Hindlimb muscle (tissue), 1 donor: ENCODE data around the gene DRC3. TPM values are rescaled to one million over a fixed set of nuclear protein-coding genes. Genes with fewer than 3 reads are reported as not detected.
A peak's percentile ranks its signal among the peaks of the same experiment; 100 is the strongest.
"Not testable (repeated sequence)": the region's sequence is repeated elsewhere in the genome, so short reads cannot be mapped to it uniquely, and the experiment has no call there.

Source experiments
- DNase-seq: peaks from one replicate; pipeline ENCODE4 v3.0.0-alpha.2; 2013
- polyA plus RNA-seq: library from polyadenylated mRNA; unstranded; fragments of 120-200 nt; gene quantifications from one replicate; pipeline ENCODE4 v1.2.1, GENCODE V29; 2013; ENCODE audit not compliant: insufficient read length

The DRC3 gene
- polyA plus RNA-seq, 1 donor: 8.3 TPM

DNA sequence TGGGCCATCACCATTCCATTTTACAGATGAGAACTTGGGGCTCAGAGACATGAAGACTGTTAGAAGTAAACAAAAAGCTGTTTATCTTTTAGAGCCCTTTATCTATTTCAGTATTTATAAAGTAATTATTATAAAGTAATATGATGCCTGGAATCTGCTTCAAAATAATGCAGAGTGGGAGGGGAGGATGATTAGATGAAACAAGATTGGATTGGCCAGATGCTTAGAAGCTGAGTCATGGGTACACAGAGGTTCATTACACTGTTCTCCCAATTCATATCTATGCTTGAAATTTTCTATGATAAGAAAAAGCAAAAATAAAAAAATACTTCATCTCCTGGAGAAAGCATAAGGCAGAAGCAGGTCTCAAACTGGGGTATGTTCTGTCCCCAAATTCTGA lies 29.8 kb upstream of the DRC3 start:
- no peak for DNase-seq

DNA sequence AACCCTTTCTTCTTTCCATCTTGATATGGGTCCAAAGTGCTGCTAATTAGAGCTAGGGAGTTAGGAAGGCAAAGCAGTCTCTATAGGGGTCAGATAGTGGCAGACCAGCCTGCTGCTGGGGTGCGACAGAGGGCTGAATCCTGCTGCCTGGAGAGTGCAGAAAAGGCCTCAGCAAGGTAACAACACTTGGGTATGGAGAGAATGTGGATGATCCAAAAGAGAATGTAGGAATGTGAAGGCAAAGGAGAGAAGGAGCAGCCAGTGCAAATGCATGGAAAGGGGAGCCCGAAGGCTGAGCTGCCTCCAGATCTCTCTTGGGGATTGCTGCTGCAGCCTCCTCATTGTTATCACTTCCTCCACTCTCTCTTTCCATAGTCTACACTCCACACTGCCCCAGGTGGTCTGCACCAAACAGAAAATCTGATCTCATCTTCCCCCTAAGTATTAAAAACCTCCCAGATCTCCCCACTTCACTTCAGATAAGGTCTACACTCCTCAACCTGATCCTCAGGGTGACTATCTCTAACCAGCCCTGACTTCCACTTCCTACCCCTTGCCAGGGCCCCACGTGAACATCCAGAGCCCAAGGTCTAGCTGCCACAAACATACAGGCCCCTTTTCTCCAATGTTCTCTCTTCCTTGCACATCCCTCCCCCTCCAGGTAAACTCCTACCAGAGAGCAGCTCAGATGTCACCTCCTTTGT lies 29.2 kb upstream of the DRC3 start:
- DNase-seq: no peak

DNA sequence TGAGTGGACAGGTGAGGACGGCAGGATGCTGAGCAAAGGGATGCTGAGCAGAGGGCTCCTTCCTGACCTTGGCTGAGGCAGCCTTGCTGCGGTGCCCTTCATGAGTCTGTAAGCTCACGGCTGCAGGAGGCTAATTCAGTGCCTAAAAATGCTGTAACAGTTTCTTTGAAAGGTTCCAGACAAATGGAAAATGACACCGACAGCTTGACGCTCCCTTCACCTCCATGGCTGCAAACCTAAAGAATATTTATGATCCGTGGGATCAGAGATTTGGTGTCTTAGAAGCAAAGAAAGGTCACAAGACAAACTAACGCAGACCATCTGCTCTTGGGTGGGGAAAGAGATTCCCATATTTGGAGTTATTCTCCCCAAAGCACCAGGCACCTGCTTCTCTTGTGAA lies 28.4 kb upstream of the DRC3 start:
- no peak for DNase-seq

DNA sequence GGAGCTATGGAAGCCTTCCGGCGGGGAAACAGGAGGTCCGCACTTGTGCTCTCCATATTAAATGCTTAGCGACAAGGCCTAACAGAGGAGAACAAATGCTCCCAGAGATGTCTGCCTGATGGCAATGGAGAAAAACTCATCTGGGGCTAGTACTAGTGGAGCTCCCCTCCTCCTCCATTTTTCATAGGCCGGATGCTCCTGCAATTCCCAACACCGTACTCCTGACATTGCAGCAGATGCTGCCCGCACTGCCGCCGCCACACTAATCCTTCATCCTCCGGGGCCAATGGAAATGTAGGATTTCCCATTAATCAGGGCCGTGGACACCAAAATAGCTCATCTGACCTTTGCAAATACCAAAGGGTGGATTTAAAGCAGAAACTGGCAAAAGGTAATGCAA lies 27.9 kb upstream of the DRC3 start:
- DNase-seq: no peak

DNA sequence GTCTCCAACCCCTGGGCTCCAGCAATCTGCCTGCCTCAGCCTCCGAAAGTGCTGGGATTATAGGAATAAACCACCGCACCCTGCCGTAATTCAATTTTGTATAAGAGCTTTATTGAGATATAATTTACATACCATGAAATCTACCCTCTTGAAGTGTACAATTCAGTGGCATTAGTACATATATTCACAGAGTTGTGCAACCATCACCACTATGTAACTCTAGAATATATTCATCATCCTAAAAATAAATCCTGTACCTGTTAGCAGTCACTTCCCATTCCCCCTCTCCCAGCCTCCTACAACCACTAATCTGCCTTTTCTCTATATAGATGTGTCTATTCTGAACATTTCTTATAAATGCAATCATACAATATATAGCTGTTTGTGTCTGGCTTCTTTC lies 26.6 kb upstream of the DRC3 start:
- DNase-seq: no peak

DNA sequence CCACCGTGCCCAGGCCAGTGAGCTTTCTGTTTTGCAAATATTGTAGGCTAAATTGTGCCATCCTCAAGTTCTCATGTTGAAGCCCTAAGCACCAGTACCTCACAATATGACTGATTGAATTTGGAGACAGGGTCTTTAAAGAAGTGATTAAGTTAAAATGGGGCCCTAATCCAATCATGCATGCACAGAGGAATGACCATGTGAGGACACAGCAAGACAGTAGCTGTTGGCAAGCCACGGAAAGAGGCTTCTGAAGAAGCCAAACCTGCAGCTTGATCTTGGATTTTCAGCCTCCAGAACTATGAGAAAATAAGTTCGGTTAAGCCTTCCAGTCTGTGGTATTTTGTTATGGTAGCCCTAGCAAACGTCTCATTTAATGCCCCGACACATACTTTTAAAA lies 25.4 kb upstream of the DRC3 start:
- no peak for DNase-seq

DNA sequence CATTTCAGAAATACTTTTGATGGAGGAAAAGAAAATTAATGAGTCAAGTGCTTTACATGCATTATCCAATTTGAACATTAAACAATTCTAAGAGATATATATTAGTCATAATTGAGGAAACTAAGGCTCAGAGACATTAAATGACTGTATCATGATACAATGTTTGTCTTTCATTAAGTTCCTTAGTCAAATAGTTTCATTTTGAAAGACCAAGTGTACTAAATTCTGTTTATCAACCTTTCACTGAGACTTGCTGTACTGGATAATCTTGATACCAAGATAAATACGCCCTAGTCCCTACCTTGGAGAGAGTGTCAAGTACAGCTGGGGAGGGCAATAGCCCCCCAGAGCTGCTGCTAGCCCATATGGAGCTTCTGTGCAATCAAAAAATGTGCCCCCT lies 24.7 kb upstream of the DRC3 start:
- DNase-seq: no peak

DNA sequence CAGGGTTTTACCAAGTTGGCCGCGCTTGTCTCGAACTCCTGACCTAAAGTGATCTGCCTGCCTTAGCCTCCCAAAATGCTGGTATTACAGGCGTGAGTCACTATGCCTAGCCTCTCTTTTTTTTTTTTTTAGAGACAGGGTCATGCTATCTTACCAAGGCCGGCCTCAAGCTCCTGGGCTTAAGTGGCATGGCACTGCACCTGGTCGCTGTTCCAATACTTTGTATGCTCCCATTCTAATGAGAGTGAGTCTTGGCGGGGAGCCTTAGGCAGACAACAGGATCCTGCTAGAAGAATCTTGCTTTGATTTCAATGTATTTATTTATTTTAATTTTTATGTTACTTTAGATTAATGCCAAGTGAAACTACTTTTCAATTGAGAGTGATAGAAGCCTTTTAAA lies 22.3 kb upstream of the DRC3 start:
- no peak for DNase-seq

DNA sequence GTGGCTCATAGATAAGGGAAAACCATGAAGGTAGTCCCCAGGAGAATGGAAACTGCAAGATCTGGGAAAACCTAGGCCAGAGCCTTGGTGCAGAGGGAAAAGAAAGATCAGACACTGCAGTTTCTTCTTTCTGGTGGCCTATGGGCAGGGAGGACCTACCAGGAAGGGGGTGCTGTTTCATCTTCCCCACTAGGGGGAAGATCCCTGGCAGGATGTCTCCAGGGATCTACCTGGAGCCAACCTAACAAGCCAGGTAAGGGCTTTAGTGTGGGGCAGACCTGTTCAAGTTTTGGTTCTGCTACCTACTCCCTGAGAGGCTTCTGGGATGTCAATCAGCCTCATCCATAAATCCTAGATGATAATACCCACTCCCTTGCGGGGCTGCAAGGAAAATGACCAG lies 21.9 kb upstream of the DRC3 start:
- no peak for DNase-seq

DNA sequence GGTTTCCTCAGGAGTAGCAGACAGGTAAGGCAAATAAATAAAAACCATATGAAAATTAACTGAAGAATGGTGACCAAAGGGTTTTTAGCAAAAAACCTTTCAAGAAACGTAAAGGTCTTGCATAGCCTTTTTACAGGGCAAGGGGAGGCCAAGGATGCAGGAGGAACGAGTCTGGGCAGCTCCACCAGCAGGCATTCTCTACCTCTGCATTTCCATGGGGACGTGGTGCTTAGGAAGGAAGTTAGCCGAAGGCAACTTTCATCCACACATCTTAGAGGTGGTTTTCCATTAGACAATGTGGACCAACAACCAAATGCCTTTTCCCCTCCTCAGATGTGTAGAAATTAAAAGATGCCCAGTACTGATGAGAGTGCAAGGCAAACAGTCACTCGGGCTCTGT lies 21.1 kb upstream of the DRC3 start:
- no peak for DNase-seq

DNA sequence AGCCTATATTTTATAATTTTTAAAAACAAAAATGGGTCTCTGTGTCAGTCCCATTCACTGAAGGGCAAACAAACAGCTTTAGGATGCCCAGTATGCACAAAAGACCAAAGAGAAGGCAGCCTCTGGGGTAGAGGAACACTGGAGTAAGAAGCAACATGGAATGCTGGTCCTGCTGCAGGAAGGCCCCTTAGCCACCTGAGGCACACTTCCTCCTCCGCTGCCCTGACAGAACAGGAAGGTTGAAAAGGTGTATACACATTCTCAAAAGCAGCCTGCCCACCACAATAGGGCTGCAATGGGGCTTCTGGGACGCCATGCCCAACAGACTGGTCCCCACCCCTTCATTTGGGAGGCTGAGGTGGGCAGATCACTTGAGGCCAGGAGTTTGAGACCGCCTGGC lies 20.0 kb upstream of the DRC3 start:
- DNase-seq: no peak

DNA sequence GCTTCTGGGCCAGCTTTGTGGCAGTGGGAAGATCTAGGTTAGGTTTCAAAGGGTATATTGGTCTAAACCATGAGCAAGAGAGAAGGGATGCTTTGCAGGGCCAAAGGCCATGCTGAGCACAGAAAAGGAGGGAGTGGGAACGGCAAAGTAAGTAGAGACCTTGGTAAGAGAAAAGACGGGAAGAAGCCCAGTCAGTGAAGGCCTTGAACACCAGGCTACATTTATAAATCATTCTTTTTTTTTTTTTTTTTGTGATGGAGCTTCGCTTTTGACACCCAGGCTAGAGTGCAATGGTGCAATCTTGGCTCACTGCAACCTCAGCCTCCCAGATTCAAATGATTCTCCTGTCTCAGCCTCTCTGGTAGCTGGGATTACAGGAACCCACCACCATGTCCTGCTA lies 18.6 kb upstream of the DRC3 start:
- no peak for DNase-seq

DNA sequence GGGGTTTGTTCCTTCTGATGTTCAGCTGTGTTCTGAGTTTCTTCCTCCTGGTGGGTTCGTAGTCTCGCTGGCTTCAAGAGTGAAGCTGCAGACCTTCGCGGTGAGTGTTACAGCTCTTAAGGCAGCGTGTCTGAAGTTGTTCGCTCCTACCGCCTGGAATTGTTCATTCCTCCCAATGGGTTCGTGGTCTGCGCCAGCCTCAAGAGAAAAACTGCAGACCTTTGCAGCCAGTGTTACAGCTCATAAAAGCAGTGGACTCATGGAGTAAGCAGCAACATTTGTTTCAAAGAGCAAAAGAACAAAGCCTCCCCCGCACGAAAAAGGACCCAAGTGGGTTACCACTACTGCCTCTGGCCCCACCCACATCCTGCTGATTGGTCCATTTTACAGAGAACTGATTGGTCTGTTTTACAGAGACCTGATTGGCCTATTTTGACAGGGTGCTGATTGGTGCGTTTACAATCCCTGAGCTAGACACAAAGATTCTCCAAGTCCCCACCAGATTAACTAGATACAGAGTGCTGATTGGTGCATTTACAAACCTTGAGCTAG lies 16.8 kb upstream of the DRC3 start:
- not testable (repeated sequence) for DNase-seq

DNA sequence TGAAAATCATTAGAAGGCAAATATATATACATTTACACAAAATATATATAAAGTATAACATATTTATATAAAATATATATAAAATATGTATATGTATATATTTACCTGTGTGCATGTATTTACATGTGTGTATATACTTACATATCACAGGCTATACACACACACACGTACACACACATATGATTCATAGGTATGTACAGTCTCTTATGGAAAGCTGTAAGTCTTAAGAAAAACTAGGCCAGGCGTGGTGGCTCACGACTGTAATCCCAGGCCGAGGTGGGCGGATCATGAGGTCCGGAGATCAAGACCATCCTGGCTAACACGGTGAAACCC lies 15.1 kb upstream of the DRC3 start:
- DNase-seq: no peak

DNA sequence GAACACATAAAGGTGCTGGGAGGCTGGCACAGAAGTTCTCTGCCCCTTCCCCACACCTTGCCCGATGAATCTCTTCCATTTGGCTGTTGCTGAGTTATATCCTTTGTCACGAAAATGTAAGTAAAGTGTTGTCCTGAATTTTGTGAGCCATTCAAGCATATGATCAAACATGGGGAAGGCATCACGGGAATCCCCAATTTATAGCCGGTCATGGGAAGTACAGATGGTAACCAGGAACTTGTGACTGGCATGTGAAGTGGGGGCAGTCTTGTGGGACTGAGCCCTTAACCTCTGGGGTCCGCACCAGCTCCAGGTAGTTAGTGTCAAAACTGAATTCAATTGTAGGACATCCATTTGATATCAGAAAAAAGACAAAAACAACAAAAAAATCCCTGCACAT lies 13.7 kb upstream of the DRC3 start:
- no peak for DNase-seq

DNA sequence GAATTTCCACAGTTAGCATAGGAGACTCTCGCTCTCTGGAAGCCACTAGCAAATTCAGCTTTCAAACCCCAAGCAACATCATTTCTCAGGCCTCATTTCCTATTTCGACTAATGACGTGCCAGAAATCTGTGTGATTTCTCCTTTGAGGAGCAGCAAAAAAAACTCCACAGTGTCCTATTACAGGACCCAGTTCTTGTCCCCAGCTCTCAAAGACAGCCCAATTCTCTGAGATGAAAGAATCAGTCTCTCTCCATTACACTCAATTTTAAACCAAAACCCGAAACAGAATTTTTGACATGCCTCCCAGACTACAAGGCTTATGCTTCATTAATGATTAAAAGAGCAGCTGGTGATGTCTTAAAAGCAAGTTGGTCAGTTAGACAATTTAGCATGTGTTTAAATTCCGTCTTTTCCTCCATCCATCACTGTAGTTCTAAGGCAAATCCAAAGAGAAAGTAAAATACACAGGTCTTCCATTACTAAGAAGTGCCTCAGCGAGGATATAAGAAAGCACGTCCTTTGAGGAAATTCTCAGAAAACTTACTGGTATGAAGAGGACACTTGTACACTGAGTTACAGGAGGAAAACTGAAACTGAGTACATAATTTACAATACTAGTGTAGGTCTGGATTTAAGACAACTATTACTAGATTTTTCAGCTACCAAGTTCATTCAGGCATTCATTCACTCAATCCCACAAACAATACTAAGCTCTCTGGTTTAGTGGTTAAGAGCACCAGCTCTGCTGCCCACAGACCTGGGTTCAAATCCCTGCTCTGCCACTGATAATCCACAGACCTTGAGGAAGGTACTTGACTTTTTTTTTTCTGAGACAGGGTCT lies 12.9 kb upstream of the DRC3 start:
- DNase-seq: peak; percentile 55

DNA sequence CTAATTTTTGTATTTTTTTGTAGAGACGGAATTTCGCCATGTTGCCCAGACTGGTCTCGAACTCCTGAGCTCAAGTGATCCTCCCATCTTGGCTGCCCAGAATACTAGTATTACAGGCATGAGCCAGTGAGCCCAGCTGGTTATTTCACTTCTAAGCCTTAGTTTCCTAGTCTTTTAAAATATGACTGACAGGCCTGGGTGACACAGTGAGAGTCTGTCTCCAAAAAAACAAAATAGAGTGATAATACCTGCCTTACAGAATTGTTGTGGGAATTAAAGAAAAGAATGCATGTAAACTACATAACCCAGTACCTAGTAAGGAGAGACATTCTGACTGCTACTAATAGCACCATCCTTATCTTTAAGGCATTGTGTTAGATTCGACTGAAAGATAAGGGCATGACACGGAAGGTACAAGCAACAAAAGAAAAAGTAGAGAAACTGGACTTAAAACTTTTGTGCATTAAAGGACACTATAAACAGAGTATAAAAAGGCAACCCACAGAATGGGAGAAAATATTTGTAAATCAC lies 12.1 kb upstream of the DRC3 start:
- no peak for DNase-seq

DNA sequence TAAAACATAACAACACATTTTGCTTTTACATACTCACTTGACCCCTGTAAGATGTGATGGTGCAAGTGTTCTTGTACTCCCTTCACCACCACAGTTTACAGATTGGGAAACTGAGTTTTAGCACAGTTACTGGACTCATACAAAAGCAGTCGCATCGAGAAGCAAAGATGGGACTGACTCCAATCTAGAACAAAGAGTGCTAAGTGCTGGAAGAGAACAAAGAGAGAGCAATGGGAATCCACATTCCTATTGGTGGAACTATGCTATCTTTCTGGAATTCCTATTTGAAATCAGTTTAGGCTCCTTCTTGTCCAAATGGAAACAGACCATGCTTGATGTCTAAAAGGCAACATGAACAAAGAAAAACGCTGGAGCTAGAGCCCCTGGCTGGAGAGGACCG lies 9.6 kb upstream of the DRC3 start:
- DNase-seq: no peak

DNA sequence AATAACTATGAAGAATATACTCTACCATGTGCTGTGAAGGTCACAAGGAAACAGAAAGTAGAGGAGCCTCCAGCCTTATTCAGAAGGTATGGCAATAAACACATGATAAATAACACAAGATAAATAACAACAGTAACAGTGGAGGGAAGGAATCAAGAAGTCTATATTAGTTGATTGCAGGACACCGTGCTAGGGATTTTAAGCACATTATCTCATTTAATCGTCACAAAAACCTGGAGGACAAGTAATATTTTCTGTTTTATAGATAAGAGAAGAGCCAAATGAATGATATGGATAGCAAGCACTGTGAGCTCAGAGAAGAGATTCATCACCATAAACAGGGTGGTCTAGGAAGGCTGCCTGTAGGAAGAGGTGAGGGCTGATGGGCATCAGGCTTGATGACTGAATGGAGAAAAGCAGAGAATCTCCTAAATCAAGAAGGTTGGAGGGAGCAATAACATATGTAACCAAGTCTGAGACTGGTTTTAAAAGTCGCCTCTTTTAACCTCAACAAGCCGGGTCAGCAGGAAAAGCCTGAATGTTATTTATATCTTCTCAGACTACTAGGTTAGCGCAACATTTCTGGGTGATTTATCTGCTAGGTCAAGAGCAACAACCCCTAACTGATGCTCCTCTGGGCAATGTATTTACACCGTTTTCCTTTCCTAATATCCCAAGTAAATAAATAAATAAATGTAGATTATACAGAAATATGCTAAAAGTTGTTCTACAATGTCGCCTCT lies 8.8 kb upstream of the DRC3 start:
- no peak for DNase-seq

DNA sequence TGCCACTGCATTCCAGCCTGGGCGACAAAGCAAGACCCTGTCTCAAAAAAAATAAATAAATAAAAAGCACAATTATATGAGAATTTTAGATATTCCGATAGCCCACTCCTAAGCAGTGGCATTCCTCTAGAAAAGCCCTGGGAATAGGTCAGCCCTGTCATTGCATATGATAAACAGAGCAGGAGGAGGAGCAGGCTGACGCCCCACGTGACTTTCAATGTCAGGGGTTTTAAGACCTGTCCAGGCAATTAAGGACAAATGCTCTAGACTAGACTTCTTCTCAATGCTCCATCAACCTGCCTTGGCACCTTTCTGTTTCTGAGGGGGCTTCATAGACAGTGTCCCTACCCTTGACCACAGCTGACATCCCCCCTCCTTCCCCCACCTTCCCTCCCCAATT lies 8.0 kb upstream of the DRC3 start:
- no peak for DNase-seq

DNA sequence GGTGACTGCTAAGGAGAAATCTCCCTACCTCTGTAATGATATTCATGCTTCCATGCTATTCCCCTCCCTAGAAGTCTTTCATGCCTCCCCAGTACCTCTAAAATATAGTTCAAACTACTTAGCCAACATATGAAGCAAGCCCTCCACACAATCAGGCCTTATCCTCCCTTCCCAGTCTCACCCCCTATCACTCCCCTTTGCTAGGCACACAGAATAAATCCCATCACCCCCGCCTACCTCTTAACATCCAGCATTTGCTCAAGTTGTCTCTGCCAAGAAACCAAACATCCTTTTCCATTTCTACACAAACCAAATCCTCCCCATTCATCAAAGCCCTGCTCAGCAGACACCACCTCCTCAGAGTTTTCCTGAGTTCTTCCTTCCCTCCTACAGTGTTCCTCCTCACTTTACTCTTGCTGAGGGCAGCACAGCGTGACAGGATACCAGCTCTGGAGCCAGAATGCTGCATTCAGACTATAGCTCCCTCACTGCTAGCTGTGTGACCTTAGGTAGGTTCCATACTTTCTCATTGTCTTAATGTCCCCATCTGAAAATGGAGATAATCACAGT lies 7.4 kb upstream of the DRC3 start:
- DNase-seq: no peak

DNA sequence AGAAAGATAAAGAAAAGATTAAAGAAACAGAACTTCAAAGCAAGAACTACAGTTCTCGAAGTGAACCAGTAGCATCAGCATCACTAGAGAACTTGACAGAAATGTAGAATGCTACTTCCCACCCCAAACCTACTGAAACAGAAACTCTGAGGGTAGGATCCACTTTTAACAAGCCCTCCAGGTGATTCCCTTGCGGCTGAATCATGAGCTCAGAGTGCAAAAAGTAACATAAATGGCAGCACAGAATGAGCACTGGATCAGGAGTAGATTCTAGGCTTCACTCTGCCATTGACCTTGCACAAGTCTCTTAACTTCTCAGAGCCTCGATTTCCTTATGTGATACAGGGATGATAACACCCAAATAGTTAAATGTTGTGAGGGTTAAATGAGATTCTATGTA lies 6.3 kb upstream of the DRC3 start:
- DNase-seq: no peak
